Measurements from ENCODE around the gene ANGEL1.
A peak's percentile ranks its signal among the peaks of the same experiment; 100 is the strongest.

The ANGEL1 gene

GRCh38 chr14:76779221-76780057 lies 33.2 kb downstream of the ANGEL1 start:
- DNase-seq = no peak

- no peak for DNase-seq
These were observed 34.0 kb downstream of the ANGEL1 start for GRCh38 chr14:76778546-76779215.

GRCh38 chr14:76777721-76778120 lies 35.0 kb downstream of the ANGEL1 start:
- DNase-seq = no peak

- DNase-seq = no peak
These were observed 36.0 kb downstream of the ANGEL1 start for GRCh38 chr14:76776428-76777251.

- DNase-seq = no peak
These were observed 36.8 kb downstream of the ANGEL1 start for GRCh38 chr14:76775695-76776427.

GRCh38 chr14:76774821-76775694 lies 37.6 kb downstream of the ANGEL1 start:
- no peak for DNase-seq

- DNase-seq = no peak
These were observed 38.5 kb downstream of the ANGEL1 start for GRCh38 chr14:76773956-76774820.

- no peak for DNase-seq
These were observed 39.3 kb downstream of the ANGEL1 start for GRCh38 chr14:76773188-76773885.

- DNase-seq = peak; percentile 41 to 49
These were observed 40.1 kb downstream of the ANGEL1 start for GRCh38 chr14:76772300-76773187.

- DNase-seq = no peak
These were observed 41.2 kb downstream of the ANGEL1 start for GRCh38 chr14:76771437-76771980.

GRCh38 chr14:76770521-76771436 lies 41.9 kb downstream of the ANGEL1 start:
- no peak for DNase-seq

- DNase-seq = no peak
These were observed 42.9 kb downstream of the ANGEL1 start for GRCh38 chr14:76769636-76770292.

GRCh38 chr14:76768671-76769500 lies 43.8 kb downstream of the ANGEL1 start:
- no peak for DNase-seq

- peak; percentile 47 to 61 for DNase-seq
These were observed 44.7 kb downstream of the ANGEL1 start for GRCh38 chr14:76767681-76768656.

Data from hippocampal formation (tissue), 2 donors.